ENCODE results near the gene HSF4. TPM values are rescaled to one million over a fixed set of nuclear protein-coding genes. Genes with fewer than 3 reads are reported as not detected.

The HSF4 gene
- total RNA-seq, 1 donor from 2014 or later = 5.7 TPM

- Mint-ChIP-seq H3K9me3 (ENCODE audit: unreplicated experiment) (no peaks in the 10 kb centered on the region), H3K36me3 (ENCODE audit: low read depth, unreplicated experiment) (peaks cover 3% of the 10 kb centered on the region), H3K27ac (ENCODE audit: unreplicated experiment) (no peak within 1 kb of the TSS), H3K4me1 (ENCODE audit: unreplicated experiment) (peaks cover 24% of the 10 kb centered on the region), H3K4me3 (ENCODE audit: unreplicated experiment) (peak within 1 kb of the TSS; percentile 82), H3K27me3 (ENCODE audit: unreplicated experiment) (peaks cover 49% of the 10 kb centered on the region)
- TF ChIP-seq, protein P1, sequence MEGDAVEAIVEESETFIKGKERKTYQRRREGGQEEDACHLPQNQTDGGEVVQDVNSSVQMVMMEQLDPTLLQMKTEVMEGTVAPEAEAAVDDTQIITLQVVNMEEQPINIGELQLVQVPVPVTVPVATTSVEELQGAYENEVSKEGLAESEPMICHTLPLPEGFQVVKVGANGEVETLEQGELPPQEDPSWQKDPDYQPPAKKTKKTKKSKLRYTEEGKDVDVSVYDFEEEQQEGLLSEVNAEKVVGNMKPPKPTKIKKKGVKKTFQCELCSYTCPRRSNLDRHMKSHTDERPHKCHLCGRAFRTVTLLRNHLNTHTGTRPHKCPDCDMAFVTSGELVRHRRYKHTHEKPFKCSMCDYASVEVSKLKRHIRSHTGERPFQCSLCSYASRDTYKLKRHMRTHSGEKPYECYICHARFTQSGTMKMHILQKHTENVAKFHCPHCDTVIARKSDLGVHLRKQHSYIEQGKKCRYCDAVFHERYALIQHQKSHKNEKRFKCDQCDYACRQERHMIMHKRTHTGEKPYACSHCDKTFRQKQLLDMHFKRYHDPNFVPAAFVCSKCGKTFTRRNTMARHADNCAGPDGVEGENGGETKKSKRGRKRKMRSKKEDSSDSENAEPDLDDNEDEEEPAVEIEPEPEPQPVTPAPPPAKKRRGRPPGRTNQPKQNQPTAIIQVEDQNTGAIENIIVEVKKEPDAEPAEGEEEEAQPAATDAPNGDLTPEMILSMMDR (IDR thresholded peaks at IDR 0.05; ENCODE audit: unreplicated experiment) = no peak
- no peak for DNase-seq (ENCODE audit: low spot score)
Measured at GRCh38 chr16:67170168-67170948, 5.8 kb downstream of the HSF4 start, which contains the start of gene NOL3. NOL3 (plus strand) TSS chr16:67170538.

- no peak for DNase-seq (ENCODE audit: low spot score)
- H3K4me1 Mint-ChIP-seq (ENCODE audit: unreplicated experiment) = peaks cover 24% of the 10 kb centered on the region
- peaks cover 54% of the 10 kb centered on the region for H3K27me3 Mint-ChIP-seq (ENCODE audit: unreplicated experiment)
- H3K4me3 Mint-ChIP-seq (ENCODE audit: unreplicated experiment) = peak overlapping the region; percentile 47
- no peaks in the 10 kb centered on the region for H3K9me3 Mint-ChIP-seq (ENCODE audit: unreplicated experiment)
- H3K36me3 Mint-ChIP-seq (ENCODE audit: low read depth, unreplicated experiment) = peaks cover 6% of the 10 kb centered on the region
- TF ChIP-seq, protein P1 (IDR thresholded peaks at IDR 0.05; ENCODE audit: unreplicated experiment) = no peak
- H3K27ac Mint-ChIP-seq (ENCODE audit: unreplicated experiment) = no peak overlapping the region
Measured at GRCh38 chr16:67170949-67171649, 6.6 kb downstream of the HSF4 start.

GRCh38 chr16:67173323-67173722 lies 8.8 kb downstream of the HSF4 start:
- no peak for DNase-seq (ENCODE audit: low spot score)

GRCh38 chr16:67173808-67174705 lies 9.5 kb downstream of the HSF4 start:
- peak; percentile 70 for DNase-seq (ENCODE audit: low spot score)
- H3K27me3 Mint-ChIP-seq (ENCODE audit: unreplicated experiment) = peaks cover 46% of the 10 kb centered on the region
- H3K27ac Mint-ChIP-seq (ENCODE audit: unreplicated experiment) = peak overlapping the region; percentile 80
- peak overlapping the region; percentile 88 for H3K4me3 Mint-ChIP-seq (ENCODE audit: unreplicated experiment)
- TF ChIP-seq, protein P1 (IDR thresholded peaks at IDR 0.05; ENCODE audit: unreplicated experiment) = peak; percentile 25
- peaks cover 28% of the 10 kb centered on the region for H3K4me1 Mint-ChIP-seq (ENCODE audit: unreplicated experiment)
- no peaks in the 10 kb centered on the region for H3K9me3 Mint-ChIP-seq (ENCODE audit: unreplicated experiment)
- H3K36me3 Mint-ChIP-seq (ENCODE audit: low read depth, unreplicated experiment) = peaks cover 23% of the 10 kb centered on the region

More at GRCh38 chr16:67173323-67173722, 8.8 kb downstream of the HSF4 start:
- Mint-ChIP-seq H3K9me3 (ENCODE audit: unreplicated experiment) (no peaks in the 10 kb centered on the region), H3K27me3 (ENCODE audit: unreplicated experiment) (peaks cover 51% of the 10 kb centered on the region), H3K36me3 (ENCODE audit: low read depth, unreplicated experiment) (peaks cover 20% of the 10 kb centered on the region), H3K4me1 (ENCODE audit: unreplicated experiment) (peaks cover 24% of the 10 kb centered on the region), H3K27ac (ENCODE audit: unreplicated experiment) (peak overlapping the region; percentile 80), H3K4me3 (ENCODE audit: unreplicated experiment) (peak overlapping the region; percentile 88)
- TF ChIP-seq, protein P1 (IDR thresholded peaks at IDR 0.05; ENCODE audit: unreplicated experiment) = no peak

Measured in endothelial cell (in vitro differentiated cells).